ENCODE measurements around the gene TRAIP.
"Not testable (repeated sequence)": the region's sequence is repeated elsewhere in the genome, so short reads cannot be mapped to it uniquely, and the experiment has no call there.

TRAIP gene

GRCh38 chr3:49872801-49873281, 16.5 kb upstream of the TRAIP start:
- peak; percentile 30 for DNase-seq

- DNase-seq: peak; percentile 17
Measured at GRCh38 chr3:49871531-49872153, 15.3 kb upstream of the TRAIP start.

- DNase-seq: peak; percentile 15
Measured at GRCh38 chr3:49869525-49870126, 13.3 kb upstream of the TRAIP start, which contains the start of gene CAMKV. TSS of gene CAMKV (minus strand) at chr3:49869906. CDS start at chr3:49862388, 7,518 bp downstream.

- peak; percentile 22 for DNase-seq
Measured at GRCh38 chr3:49868862-49869466, 12.6 kb upstream of the TRAIP start.

GRCh38 chr3:49867871-49868321, 11.5 kb upstream of the TRAIP start:
- DNase-seq: peak; percentile 51

- DNase-seq: peak; percentile 7
Measured at GRCh38 chr3:49867400-49867799, 11.0 kb upstream of the TRAIP start.

GRCh38 chr3:49865198-49865784, 8.9 kb upstream of the TRAIP start:
- DNase-seq: peak; percentile 23

- DNase-seq: peak; percentile 9
Measured at GRCh38 chr3:49864505-49864904, 8.1 kb upstream of the TRAIP start.

GRCh38 chr3:49859576-49860305, 3.4 kb upstream of the TRAIP start:
- DNase-seq: no peak

GRCh38 chr3:49855662-49856061, 702 bp downstream of the TRAIP start:
- DNase-seq: no peak

GRCh38 chr3:49845694-49846093, 10.7 kb downstream of the TRAIP start:
- DNase-seq: no peak

- DNase-seq: no peak
Measured at GRCh38 chr3:49844464-49845183, 11.7 kb downstream of the TRAIP start.

- no peak for DNase-seq
Measured at GRCh38 chr3:49842843-49843517, 13.4 kb downstream of the TRAIP start.

GRCh38 chr3:49841806-49842205, 14.6 kb downstream of the TRAIP start:
- DNase-seq: no peak

GRCh38 chr3:49841126-49841696, 15.2 kb downstream of the TRAIP start:
- DNase-seq: no peak

- peak; percentile 63 for DNase-seq
Measured at GRCh38 chr3:49840388-49840787, 16.0 kb downstream of the TRAIP start.

- DNase-seq: peak; percentile 77
Measured at GRCh38 chr3:49839193-49839809, 17.1 kb downstream of the TRAIP start.

GRCh38 chr3:49831341-49831740, 25.0 kb downstream of the TRAIP start:
- no peak for DNase-seq

GRCh38 chr3:49826016-49826415, 30.3 kb downstream of the TRAIP start:
- no peak for DNase-seq

- not testable (repeated sequence) for DNase-seq
Measured at GRCh38 chr3:49823131-49823530, 33.2 kb downstream of the TRAIP start.

Measured in left hindlimb (tissue), 1 donor.